ENCODE data around the gene MYL10. TPM values are rescaled to one million over a fixed set of nuclear protein-coding genes. Genes with fewer than 3 reads are reported as not detected.

MYL10 gene
- total RNA-seq, 1 donor from 2014 or later = not detected

DNA sequence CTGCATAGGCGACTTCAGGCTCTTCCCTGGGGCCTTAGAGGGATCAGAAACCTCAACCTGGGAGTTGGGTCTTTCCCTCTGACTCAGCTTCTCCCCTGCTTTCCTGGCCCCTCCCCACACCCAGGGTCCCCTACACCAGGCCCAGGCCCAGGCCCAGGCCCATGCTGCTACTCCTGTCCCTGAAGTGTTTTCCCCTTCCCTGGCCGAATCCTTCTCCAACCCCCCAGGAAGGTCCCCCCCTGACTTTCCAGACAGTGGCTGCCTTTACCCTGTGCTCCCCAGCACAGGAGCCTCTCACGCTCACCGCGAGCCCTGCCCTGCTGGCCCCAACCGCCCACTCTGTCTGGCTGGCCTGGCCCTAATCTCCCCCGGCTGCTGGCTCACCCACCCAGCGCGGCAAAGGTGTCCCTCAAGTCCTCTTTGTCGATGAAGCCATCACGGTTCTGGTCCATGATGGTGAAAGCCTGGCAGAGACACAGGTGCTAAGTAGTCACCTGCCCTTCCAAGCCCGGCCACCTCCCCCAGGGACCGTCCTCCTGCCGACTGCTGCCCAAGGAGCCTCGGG lies 6.4 kb downstream of the MYL10 start:
- no peak for DNase-seq (ENCODE audit: extremely low spot score, unreplicated experiment)
- no peak for TF ChIP-seq CTCF (IDR thresholded peaks at IDR 0.05)
- peaks cover 20% of the 10 kb centered on the region for H3K4me1 Mint-ChIP-seq (ENCODE audit: unreplicated experiment)
- no peaks in the 10 kb centered on the region for H3K9me3 Mint-ChIP-seq (ENCODE audit: unreplicated experiment)
- H3K36me3 Mint-ChIP-seq (ENCODE audit: unreplicated experiment) = no peaks in the 10 kb centered on the region
- H3K27me3 Mint-ChIP-seq (ENCODE audit: unreplicated experiment) = peaks cover 7% of the 10 kb centered on the region
- H3K27ac Mint-ChIP-seq (ENCODE audit: unreplicated experiment) = no peak overlapping the region
- H3K4me3 Mint-ChIP-seq (ENCODE audit: unreplicated experiment) = no peak overlapping the region

- Mint-ChIP-seq H3K9me3 (ENCODE audit: unreplicated experiment) (no peaks in the 10 kb centered on the region), H3K36me3 (ENCODE audit: unreplicated experiment) (no peaks in the 10 kb centered on the region), H3K4me3 (ENCODE audit: unreplicated experiment) (no peak overlapping the region), H3K27ac (ENCODE audit: unreplicated experiment) (no peak overlapping the region), H3K4me1 (ENCODE audit: unreplicated experiment) (peaks cover 18% of the 10 kb centered on the region), H3K27me3 (ENCODE audit: unreplicated experiment) (peaks cover 7% of the 10 kb centered on the region)
- no peak for TF ChIP-seq CTCF (IDR thresholded peaks at IDR 0.05)
- DNase-seq (ENCODE audit: extremely low spot score, unreplicated experiment) = no peak
These were observed 8.1 kb downstream of the MYL10 start for GRCh38 chr7:101620991-101621390.

DNA sequence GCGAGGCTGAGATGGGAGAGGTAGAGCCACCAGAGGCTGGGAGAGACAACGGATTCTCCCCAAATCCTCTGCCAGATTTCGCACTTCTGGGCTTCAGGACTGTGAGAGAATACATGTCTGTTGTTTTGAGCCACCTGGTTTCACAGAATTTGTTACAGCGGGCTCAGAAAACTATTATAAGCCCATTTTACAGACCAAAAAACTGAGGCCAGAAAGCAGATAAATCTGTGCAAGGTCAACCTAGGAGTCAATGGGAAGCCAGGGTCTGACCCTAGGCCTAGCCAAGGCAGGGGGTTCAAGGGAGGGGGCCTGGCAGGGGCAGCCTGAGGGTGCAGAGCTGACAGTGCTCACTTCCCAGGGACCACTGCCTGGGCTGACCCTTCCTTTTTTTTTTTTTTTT lies 8.7 kb downstream of the MYL10 start:
- DNase-seq (ENCODE audit: extremely low spot score, unreplicated experiment) = no peak
- Mint-ChIP-seq H3K4me3 (ENCODE audit: unreplicated experiment) (no peak overlapping the region), H3K27ac (ENCODE audit: unreplicated experiment) (no peak overlapping the region), H3K9me3 (ENCODE audit: unreplicated experiment) (no peaks in the 10 kb centered on the region), H3K4me1 (ENCODE audit: unreplicated experiment) (peaks cover 19% of the 10 kb centered on the region), H3K36me3 (ENCODE audit: unreplicated experiment) (no peaks in the 10 kb centered on the region), H3K27me3 (ENCODE audit: unreplicated experiment) (peaks cover 7% of the 10 kb centered on the region)
- TF ChIP-seq CTCF (IDR thresholded peaks at IDR 0.05) = no peak

DNA sequence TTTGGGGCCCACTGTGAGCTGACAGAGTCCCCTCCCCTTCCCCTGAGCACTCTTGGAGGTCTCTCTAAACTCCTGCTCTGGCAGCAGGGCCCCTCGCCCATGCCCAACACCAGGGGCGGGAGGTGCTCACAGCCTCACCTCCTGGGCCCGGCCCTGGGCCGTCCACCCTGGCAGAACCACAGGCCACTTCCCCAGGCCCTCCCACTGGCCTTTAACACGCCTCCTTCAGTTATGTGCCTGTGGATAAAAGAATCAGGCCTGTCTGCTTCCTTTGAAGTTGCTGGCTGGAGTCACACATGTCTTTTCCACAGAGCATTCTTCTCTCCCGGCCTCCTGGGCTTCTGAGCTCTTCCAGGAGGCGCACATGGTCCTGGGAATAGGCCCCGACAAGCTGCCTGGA lies 10.2 kb downstream of the MYL10 start:
- no peaks in the 10 kb centered on the region for H3K27me3 Mint-ChIP-seq (ENCODE audit: unreplicated experiment)
- no peak for TF ChIP-seq CTCF (IDR thresholded peaks at IDR 0.05)
- no peaks in the 10 kb centered on the region for H3K36me3 Mint-ChIP-seq (ENCODE audit: unreplicated experiment)
- H3K4me3 Mint-ChIP-seq (ENCODE audit: unreplicated experiment) = no peak overlapping the region
- H3K9me3 Mint-ChIP-seq (ENCODE audit: unreplicated experiment) = no peaks in the 10 kb centered on the region
- DNase-seq (ENCODE audit: extremely low spot score, unreplicated experiment) = no peak
- H3K27ac Mint-ChIP-seq (ENCODE audit: unreplicated experiment) = no peak overlapping the region
- peaks cover 22% of the 10 kb centered on the region for H3K4me1 Mint-ChIP-seq (ENCODE audit: unreplicated experiment)

- H3K4me1 Mint-ChIP-seq (ENCODE audit: unreplicated experiment) = peaks cover 28% of the 10 kb centered on the region
- no peak for DNase-seq (ENCODE audit: extremely low spot score, unreplicated experiment)
- TF ChIP-seq CTCF (IDR thresholded peaks at IDR 0.05) = no peak
- no peaks in the 10 kb centered on the region for H3K9me3 Mint-ChIP-seq (ENCODE audit: unreplicated experiment)
- no peak overlapping the region for H3K27ac Mint-ChIP-seq (ENCODE audit: unreplicated experiment)
- no peaks in the 10 kb centered on the region for H3K36me3 Mint-ChIP-seq (ENCODE audit: unreplicated experiment)
- no peak overlapping the region for H3K4me3 Mint-ChIP-seq (ENCODE audit: unreplicated experiment)
- no peaks in the 10 kb centered on the region for H3K27me3 Mint-ChIP-seq (ENCODE audit: unreplicated experiment)
These were observed 10.8 kb downstream of the MYL10 start for GRCh38 chr7:101618207-101618839.
